ENCODE results near the gene C4orf50. TPM values are rescaled to one million over a fixed set of nuclear protein-coding genes. Genes with fewer than 3 reads are reported as not detected.

C4orf50 gene
- total RNA-seq, 2 donors from 2014 or later = 0.14 to 0.95 TPM

- H3K4me1 Mint-ChIP-seq (ENCODE audit: low read depth) = no peaks in the 10 kb centered on the region
- no peak overlapping the region for H3K4me3 Mint-ChIP-seq
- no peak overlapping the region for H3K27ac Mint-ChIP-seq
- ATAC-seq (replicated peaks in 1 of 2) = no peak
- H3K27me3 Mint-ChIP-seq (ENCODE audit: low read depth) = no peaks in the 10 kb centered on the region
- H3K9me3 Mint-ChIP-seq = no peaks in the 10 kb centered on the region
- DNase-seq = no peak
- H3K36me3 Mint-ChIP-seq (ENCODE audit: insufficient read depth in 2 of 2) = no peaks in the 10 kb centered on the region
Measured at GRCh38 chr4:6035786-6036185, 17.6 kb upstream of the C4orf50 start.

DNA sequence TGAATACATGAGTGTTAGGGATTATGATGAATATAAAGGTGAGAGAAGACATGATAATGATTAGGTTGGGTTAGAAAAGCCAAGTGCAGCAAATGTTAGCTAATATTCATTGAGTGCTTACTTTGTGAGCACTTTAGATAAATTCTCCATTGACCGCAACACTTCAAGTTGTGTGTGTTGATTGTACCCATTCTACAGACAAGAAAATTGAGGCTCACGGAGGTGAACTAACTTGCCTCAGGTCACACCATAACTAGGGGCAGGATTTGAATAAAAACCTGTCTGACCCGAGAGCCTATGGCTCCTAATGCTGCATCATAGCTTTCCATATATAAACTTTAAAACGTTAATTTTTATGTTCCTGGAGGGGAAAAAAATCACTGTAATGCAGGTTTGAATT is 15.2 kb upstream of the C4orf50 start:
- no peaks in the 10 kb centered on the region for H3K9me3 Mint-ChIP-seq
- H3K27ac Mint-ChIP-seq = no peak overlapping the region
- no peaks in the 10 kb centered on the region for H3K27me3 Mint-ChIP-seq (ENCODE audit: low read depth)
- no peak overlapping the region for H3K4me3 Mint-ChIP-seq
- no peak for DNase-seq
- no peaks in the 10 kb centered on the region for H3K4me1 Mint-ChIP-seq (ENCODE audit: low read depth)
- ATAC-seq (replicated peaks in 1 of 2) = no peak
- no peaks in the 10 kb centered on the region for H3K36me3 Mint-ChIP-seq (ENCODE audit: insufficient read depth in 2 of 2)

DNA sequence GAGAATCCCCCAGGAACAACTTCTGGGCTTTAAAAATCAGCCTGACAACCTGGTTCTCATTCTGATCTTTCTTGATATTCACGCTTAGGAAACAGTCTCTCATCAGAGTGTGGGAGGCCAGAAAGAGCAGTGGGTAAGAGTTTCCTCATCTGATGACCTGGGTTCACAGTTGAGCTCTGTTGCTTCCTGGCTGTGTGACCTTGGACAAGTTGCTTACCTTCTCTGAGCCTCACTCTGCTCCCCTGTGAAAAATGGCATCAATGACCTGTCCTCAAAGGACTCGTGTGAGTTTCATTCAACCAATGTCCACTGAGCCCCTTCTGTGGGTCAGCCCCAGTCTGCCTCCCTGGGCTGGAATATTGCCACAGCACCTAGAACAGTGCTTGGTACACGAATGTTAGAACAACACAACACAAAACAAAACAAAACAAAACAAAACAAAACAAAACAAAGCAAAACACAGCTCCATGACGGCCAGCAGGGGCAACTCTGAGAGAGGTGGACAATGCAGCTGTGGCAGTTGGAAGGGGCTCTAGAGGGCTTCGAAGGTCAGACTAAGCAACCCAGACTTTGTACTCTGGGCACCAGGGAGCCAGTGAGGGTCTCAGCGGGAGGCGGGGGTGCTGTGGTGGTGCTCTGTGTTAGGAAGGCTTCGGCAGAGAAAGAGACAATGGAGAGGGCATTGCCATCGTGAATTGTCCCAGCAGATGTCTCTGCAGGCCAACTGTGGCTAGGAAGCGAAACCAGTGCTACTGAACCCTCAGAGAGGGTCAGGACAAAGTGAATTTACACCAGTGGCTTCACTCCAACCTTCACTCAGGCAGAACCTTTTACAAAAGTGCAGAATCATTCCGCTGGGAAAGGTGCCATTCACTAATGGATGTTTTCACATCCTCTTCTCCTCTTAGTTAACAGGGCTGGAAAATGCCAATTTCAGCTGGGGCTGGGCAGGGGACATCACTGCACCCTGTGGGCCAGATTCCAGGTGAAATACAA is 14.3 kb upstream of the C4orf50 start:
- no peak overlapping the region for H3K4me3 Mint-ChIP-seq
- DNase-seq (no peak), ATAC-seq (replicated peaks in 1 of 2) (no peak)
- H3K4me1 Mint-ChIP-seq (ENCODE audit: low read depth) = no peaks in the 10 kb centered on the region
- no peaks in the 10 kb centered on the region for H3K9me3 Mint-ChIP-seq
- H3K27me3 Mint-ChIP-seq (ENCODE audit: low read depth) = no peaks in the 10 kb centered on the region
- H3K36me3 Mint-ChIP-seq (ENCODE audit: insufficient read depth in 2 of 2) = no peaks in the 10 kb centered on the region
- H3K27ac Mint-ChIP-seq = no peak overlapping the region

DNA sequence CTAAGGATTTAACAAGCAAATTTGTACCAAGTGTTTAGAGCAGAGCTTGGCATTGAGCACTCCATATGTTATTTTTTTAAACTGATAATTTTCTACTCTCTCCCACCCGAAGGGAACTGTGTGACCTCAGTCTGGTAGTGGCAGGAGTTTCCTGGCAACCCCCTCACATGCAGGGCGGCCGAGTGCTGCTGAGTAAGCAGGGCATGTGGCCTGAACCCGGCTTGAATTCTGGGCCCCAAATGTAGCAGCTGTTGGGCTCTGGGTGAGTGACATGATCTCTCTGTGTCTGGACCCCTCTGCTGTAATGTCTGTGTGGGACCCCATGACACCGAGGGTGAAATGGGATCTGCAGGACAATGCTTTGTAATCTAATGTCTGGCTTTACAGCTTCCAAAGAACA is 13.6 kb upstream of the C4orf50 start:
- no peak overlapping the region for H3K4me3 Mint-ChIP-seq
- ATAC-seq (replicated peaks in 1 of 2) = no peak
- no peaks in the 10 kb centered on the region for H3K9me3 Mint-ChIP-seq
- H3K27me3 Mint-ChIP-seq (ENCODE audit: low read depth) = no peaks in the 10 kb centered on the region
- H3K27ac Mint-ChIP-seq = no peak overlapping the region
- no peak for DNase-seq
- no peaks in the 10 kb centered on the region for H3K4me1 Mint-ChIP-seq (ENCODE audit: low read depth)
- no peaks in the 10 kb centered on the region for H3K36me3 Mint-ChIP-seq (ENCODE audit: insufficient read depth in 2 of 2)

DNA sequence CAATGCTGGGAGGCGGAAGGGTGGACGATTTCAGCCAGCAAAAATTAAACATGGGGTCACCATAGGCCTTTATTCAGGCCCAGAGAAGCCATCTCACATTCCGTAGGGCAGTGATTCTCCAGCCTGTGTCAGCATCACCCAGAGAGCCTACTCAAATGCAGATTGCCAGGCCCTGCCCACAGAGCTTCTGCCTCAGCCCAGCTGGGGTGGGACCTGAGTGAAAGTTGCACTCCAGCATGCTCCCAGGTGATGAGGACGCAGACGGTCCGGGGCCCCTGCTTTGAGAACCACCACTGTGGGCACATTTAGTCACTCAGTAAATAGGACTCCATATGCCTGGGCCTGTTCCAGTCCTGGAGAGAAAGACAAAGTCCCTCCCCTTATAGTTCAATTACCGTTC is 12.4 kb upstream of the C4orf50 start:
- Mint-ChIP-seq H3K27ac (no peak overlapping the region), H3K9me3 (no peaks in the 10 kb centered on the region)

DNA sequence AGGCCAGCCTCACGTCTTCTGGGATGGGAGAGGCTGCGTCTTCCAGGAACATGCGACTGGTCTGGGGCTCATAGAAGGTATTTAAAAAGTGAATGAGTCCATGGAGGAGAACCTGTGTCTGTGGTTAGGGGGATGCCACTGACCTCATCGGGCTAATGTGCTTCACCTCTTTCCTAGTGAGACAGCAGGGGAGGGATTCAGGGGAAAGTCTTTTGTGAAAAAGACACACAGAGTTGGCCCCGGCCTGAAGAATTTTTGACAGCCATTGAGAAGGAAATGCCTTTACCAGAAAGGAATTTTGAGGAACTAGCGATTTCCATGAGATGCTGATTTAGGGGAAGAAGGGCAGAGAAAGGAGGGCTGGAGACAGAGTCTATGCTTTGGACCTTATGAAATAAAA is 11.0 kb upstream of the C4orf50 start:
- Mint-ChIP-seq H3K4me3 (no peak overlapping the region), H3K36me3 (ENCODE audit: insufficient read depth in 2 of 2) (no peaks in the 10 kb centered on the region)
- ATAC-seq (replicated peaks in 1 of 2) = no peak

More for the DNA sequence above, 12.4 kb upstream of the C4orf50 start:
- no peaks in the 10 kb centered on the region for H3K36me3 Mint-ChIP-seq (ENCODE audit: insufficient read depth in 2 of 2)
- no peak overlapping the region for H3K4me3 Mint-ChIP-seq
- no peaks in the 10 kb centered on the region for H3K27me3 Mint-ChIP-seq (ENCODE audit: low read depth)
- DNase-seq (no peak), ATAC-seq (replicated peaks in 1 of 2) (no peak)
- no peaks in the 10 kb centered on the region for H3K4me1 Mint-ChIP-seq (ENCODE audit: low read depth)

GRCh38 chr4:6028168-6028567 is 9.9 kb upstream of the C4orf50 start:
- H3K4me1 Mint-ChIP-seq (ENCODE audit: low read depth) = no peaks in the 10 kb centered on the region
- H3K4me3 Mint-ChIP-seq = no peak overlapping the region
- H3K36me3 Mint-ChIP-seq (ENCODE audit: insufficient read depth in 2 of 2) = no peaks in the 10 kb centered on the region
- H3K27ac Mint-ChIP-seq = no peak overlapping the region
- DNase-seq (no peak), ATAC-seq (replicated peaks in 1 of 2) (no peak)
- no peaks in the 10 kb centered on the region for H3K9me3 Mint-ChIP-seq
- no peaks in the 10 kb centered on the region for H3K27me3 Mint-ChIP-seq (ENCODE audit: low read depth)

More for the DNA sequence above, 11.0 kb upstream of the C4orf50 start:
- Mint-ChIP-seq H3K9me3 (no peaks in the 10 kb centered on the region), H3K4me1 (ENCODE audit: low read depth) (no peaks in the 10 kb centered on the region), H3K27me3 (ENCODE audit: low read depth) (no peaks in the 10 kb centered on the region), H3K27ac (no peak overlapping the region)
- DNase-seq = no peak

DNA sequence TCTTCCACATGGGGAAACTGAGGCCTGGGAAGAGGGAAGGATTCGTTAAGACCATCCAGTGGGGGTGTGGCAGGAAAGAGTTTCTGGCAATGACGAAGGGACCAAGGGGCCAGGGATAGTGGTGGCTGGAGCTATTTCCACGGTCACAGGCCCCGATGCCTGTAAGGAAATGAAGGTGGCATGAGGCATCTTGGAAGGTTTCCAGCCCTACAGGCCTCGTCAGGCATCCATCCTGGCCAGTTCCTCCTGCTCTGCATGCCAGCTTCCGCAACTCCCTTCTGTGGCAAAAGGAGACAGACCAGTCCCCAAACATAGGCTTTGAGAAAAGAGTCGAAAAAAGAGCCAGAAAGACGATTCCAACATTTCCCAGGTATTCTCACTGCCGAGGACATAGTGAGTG is 9.2 kb upstream of the C4orf50 start:
- no peak overlapping the region for H3K4me3 Mint-ChIP-seq
- DNase-seq (no peak), ATAC-seq (replicated peaks in 1 of 2) (no peak)
- H3K36me3 Mint-ChIP-seq (ENCODE audit: insufficient read depth in 2 of 2) = no peaks in the 10 kb centered on the region
- no peaks in the 10 kb centered on the region for H3K4me1 Mint-ChIP-seq (ENCODE audit: low read depth)
- no peak overlapping the region for H3K27ac Mint-ChIP-seq
- no peaks in the 10 kb centered on the region for H3K27me3 Mint-ChIP-seq (ENCODE audit: low read depth)
- no peaks in the 10 kb centered on the region for H3K9me3 Mint-ChIP-seq

GRCh38 chr4:6024313-6024960 is 6.2 kb upstream of the C4orf50 start:
- no peak for ATAC-seq (replicated peaks in 1 of 2)
- Mint-ChIP-seq H3K4me3 (no peak overlapping the region), H3K36me3 (ENCODE audit: insufficient read depth in 2 of 2) (no peaks in the 10 kb centered on the region), H3K27me3 (ENCODE audit: low read depth) (no peaks in the 10 kb centered on the region), H3K27ac (no peak overlapping the region), H3K4me1 (ENCODE audit: low read depth) (no peaks in the 10 kb centered on the region), H3K9me3 (no peaks in the 10 kb centered on the region)
- DNase-seq = no peak

- no peak for ATAC-seq (replicated peaks in 1 of 2)
- no peak overlapping the region for H3K27ac Mint-ChIP-seq
- no peak for DNase-seq
- H3K4me1 Mint-ChIP-seq (ENCODE audit: low read depth) = no peaks in the 10 kb centered on the region
- H3K4me3 Mint-ChIP-seq = no peak overlapping the region
- H3K36me3 Mint-ChIP-seq (ENCODE audit: insufficient read depth in 2 of 2) = no peaks in the 10 kb centered on the region
- peaks cover 4% of the 10 kb centered on the region for H3K27me3 Mint-ChIP-seq (ENCODE audit: low read depth)
- H3K9me3 Mint-ChIP-seq = no peaks in the 10 kb centered on the region
Measured at GRCh38 chr4:6023731-6024130, 5.5 kb upstream of the C4orf50 start.

DNA sequence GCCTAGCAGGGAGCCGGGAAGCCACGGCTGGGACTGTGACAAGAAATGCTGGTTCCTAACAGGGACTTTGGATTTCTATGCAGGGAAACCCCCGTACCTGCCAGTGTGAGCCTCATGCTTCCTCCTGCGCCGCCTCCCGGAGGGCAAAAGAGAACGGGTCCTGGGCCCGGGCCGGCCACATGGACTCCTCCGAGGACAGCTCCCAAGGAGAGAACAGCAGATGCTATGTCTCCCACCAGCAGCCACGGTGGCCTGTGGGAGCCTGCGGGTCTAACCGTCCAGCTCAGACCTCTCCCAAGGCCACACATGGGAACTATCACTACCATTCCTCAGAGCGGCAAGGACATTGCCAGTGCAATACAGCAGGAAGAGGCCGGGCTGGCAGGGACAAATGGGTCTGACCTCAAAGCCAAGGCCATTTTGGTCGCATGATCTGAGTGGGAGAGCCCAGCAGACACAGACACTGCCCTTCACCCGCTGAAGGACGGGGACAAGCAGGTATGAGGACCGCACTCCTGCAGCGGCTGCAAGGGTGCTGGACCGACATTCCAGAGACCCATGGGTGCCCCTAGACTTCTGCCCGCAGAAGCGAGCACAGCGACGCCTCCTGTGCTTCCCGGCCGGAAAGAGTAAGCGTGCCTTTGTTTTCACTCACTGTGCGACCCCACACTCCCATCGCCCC is 4.5 kb upstream of the C4orf50 start:
- Mint-ChIP-seq H3K27me3 (ENCODE audit: low read depth) (peaks cover 9% of the 10 kb centered on the region), H3K9me3 (no peaks in the 10 kb centered on the region), H3K36me3 (ENCODE audit: insufficient read depth in 2 of 2) (no peaks in the 10 kb centered on the region), H3K4me3 (no peak overlapping the region), H3K4me1 (ENCODE audit: low read depth) (no peaks in the 10 kb centered on the region), H3K27ac (no peak overlapping the region)
- DNase-seq (no peak), ATAC-seq (replicated peaks in 1 of 2) (no peak)

DNA sequence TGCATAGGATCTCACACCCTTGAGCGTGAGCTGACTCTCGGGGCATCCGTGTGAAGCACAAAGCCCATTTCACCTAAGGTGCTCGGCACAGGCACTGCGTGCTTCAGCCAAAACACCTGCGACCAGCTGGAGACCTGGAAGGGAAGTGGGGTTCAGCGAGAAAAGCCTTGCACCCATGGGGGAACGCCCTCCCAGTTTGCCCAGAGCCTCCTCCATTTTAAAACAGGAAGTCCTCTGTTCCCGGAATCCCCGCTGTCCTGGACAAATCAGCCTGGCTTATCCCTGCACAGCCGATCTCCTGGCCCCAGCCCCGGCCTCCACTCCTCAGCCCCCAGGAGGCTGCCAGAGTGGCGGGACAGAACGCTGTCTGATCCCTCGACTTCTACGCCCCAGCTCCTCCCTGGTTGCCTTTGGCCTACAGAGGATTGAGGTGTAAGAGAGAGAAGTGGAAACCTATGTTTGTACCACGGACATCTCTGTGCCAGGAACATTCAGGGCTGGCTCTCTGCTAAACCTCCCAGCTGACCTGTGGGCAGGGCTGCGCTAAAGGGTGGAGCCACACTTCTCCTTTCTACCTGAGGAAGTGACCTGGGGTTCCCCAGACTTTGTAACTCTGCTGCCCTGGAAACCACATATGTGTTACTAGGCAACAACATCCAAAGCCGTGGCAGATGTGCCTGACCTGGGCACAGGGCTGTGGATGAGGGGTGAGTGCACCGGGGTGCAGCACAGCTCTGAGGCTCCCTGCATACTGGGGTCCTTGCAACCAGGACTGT is 3.8 kb upstream of the C4orf50 start:
- no peak overlapping the region for H3K4me3 Mint-ChIP-seq
- no peak overlapping the region for H3K27ac Mint-ChIP-seq
- H3K4me1 Mint-ChIP-seq (ENCODE audit: low read depth) = no peaks in the 10 kb centered on the region
- no peaks in the 10 kb centered on the region for H3K9me3 Mint-ChIP-seq
- no peak for ATAC-seq (replicated peaks in 1 of 2)
- no peaks in the 10 kb centered on the region for H3K36me3 Mint-ChIP-seq (ENCODE audit: insufficient read depth in 2 of 2)
- DNase-seq = no peak
- peaks cover 9% of the 10 kb centered on the region for H3K27me3 Mint-ChIP-seq (ENCODE audit: low read depth)

DNA sequence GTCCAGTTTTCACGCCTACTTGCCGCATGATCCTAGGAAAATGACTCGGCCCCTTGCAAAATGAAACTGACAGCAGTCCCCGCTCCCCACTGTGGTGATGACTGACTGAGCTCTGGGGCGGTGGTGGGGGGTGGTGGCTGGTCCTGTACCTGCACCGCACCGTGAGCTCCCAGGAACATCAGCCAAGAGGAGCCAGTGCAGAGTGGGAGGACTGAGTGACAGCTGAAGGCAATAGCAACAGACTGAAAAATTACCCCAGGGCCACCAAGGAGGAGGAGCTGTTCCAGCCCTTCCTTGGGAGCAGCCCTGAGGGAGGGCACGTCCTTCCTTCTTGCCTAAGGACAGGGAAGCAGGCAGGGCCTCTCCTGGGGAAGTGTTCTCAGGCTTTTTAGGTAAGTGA is 2.4 kb upstream of the C4orf50 start:
- H3K4me1 Mint-ChIP-seq (ENCODE audit: low read depth) = no peaks in the 10 kb centered on the region
- H3K36me3 Mint-ChIP-seq (ENCODE audit: insufficient read depth in 2 of 2) = no peaks in the 10 kb centered on the region
- no peak overlapping the region for H3K27ac Mint-ChIP-seq
- ATAC-seq (replicated peaks in 1 of 2) (no peak), DNase-seq (no peak)
- peaks cover 9% of the 10 kb centered on the region for H3K27me3 Mint-ChIP-seq (ENCODE audit: low read depth)
- H3K4me3 Mint-ChIP-seq = no peak overlapping the region
- no peaks in the 10 kb centered on the region for H3K9me3 Mint-ChIP-seq

Measured in activated T-cell treated with anti-CD3 and anti-CD28 coated beads, Interleukin-2, amount 50 U/mL, for 72 hours (primary cell).